ENCODE measurements around the gene RGS3. TPM values are rescaled to one million over a fixed set of nuclear protein-coding genes. Genes with fewer than 3 reads are reported as not detected.

The RGS3 gene
- total RNA-seq, 1 donor from 2014 or later = 18.9 TPM

DNA sequence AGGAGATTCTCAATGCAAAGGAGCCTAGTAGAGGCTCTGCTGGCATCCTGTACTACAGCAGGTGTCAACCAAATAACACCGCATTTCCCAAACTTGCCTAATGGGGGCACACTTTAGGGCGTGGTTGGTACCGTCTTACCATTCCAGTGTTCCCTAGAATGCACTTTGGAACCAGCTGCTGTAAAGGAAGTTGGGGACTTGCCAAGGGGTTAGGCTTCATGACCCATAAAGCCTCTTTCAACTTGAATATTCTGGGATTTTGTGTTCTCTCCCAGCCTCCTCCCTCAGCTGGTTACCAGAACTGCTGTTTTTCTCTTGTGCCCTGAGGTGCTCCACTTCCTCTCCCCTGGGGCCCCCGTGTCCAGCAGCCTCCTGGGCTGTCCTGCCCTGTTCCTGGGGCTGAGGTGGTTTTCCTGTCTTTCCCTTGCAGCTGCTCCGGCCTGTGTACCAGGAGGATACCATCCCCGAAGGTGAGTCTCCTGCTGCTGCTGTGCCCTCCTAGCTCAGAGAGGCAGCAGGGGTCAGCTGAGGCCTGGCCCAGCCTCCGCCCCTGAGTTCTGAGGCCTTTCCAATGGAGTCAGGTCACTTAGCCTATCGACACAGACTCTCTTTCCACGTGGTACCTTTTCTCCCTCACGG lies 44.7 kb downstream of the RGS3 start:
- no peak overlapping the region for H3K27ac Mint-ChIP-seq (ENCODE audit: unreplicated experiment)

DNA sequence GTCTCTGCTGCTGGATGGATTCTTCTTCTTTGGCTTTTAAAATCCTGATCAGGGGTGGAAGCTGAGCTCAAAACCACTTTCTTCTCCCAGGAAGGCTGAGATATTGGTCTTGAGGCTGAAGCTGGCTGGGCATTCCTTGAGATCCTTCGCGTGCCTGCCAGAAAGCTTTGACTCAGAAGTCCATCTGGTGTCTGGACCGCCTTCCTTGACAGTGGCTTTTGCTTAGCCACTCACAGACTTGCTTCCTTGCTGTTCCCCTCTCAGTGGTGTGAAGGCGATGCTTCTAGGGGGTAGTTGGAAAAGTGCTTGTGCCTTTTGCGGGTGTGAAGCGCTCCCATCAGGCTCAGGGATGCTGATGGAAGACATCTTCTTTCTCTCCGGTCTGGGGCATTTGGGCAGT lies 45.9 kb downstream of the RGS3 start:
- TF ChIP-seq, protein P1, sequence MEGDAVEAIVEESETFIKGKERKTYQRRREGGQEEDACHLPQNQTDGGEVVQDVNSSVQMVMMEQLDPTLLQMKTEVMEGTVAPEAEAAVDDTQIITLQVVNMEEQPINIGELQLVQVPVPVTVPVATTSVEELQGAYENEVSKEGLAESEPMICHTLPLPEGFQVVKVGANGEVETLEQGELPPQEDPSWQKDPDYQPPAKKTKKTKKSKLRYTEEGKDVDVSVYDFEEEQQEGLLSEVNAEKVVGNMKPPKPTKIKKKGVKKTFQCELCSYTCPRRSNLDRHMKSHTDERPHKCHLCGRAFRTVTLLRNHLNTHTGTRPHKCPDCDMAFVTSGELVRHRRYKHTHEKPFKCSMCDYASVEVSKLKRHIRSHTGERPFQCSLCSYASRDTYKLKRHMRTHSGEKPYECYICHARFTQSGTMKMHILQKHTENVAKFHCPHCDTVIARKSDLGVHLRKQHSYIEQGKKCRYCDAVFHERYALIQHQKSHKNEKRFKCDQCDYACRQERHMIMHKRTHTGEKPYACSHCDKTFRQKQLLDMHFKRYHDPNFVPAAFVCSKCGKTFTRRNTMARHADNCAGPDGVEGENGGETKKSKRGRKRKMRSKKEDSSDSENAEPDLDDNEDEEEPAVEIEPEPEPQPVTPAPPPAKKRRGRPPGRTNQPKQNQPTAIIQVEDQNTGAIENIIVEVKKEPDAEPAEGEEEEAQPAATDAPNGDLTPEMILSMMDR (IDR thresholded peaks at IDR 0.05; ENCODE audit: partially characterized antibody, unreplicated experiment) = no peak
- Mint-ChIP-seq H3K27me3 (ENCODE audit: unreplicated experiment) (no peaks in the 10 kb centered on the region), H3K27ac (ENCODE audit: unreplicated experiment) (no peak overlapping the region), H3K4me1 (ENCODE audit: low read depth, unreplicated experiment) (peaks cover 8% of the 10 kb centered on the region), H3K9me3 (ENCODE audit: unreplicated experiment) (peaks cover 2% of the 10 kb centered on the region), H3K36me3 (ENCODE audit: unreplicated experiment) (no peaks in the 10 kb centered on the region), H3K4me3 (ENCODE audit: unreplicated experiment) (no peak overlapping the region)
- DNase-seq = no peak

More for the DNA sequence above, 44.7 kb downstream of the RGS3 start:
- no peak overlapping the region for H3K4me3 Mint-ChIP-seq (ENCODE audit: unreplicated experiment)
- peaks cover 10% of the 10 kb centered on the region for H3K4me1 Mint-ChIP-seq (ENCODE audit: low read depth, unreplicated experiment)
- DNase-seq = no peak
- H3K9me3 Mint-ChIP-seq (ENCODE audit: unreplicated experiment) = peaks cover 4% of the 10 kb centered on the region
- H3K36me3 Mint-ChIP-seq (ENCODE audit: unreplicated experiment) = no peaks in the 10 kb centered on the region
- H3K27me3 Mint-ChIP-seq (ENCODE audit: unreplicated experiment) = no peaks in the 10 kb centered on the region
- TF ChIP-seq, protein P1 (IDR thresholded peaks at IDR 0.05; ENCODE audit: partially characterized antibody, unreplicated experiment) = no peak

DNA sequence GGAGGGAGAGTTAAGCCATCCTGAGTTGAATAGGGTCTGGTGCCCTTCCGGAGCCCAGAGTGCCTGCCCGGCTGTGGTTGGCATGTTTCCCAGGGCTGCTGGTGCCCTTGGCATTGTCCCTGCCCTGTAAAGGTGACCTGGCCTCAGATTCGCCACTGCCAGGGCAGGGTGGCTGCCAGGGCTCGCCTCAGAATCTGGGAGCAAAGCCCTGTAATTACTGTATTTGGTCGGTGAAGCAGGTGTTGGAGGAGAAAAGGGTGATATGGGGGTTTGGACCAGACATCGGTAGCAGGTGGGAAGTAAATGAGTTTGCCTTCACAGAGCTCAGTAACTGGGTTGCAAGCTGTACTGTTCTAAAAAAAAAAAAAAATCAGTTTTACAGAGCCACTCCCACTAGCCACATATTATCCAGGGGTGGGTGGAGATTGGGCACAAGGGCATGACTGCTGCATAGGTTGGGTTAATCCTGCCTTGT lies 47.6 kb downstream of the RGS3 start:
- H3K36me3 Mint-ChIP-seq (ENCODE audit: unreplicated experiment) = no peaks in the 10 kb centered on the region
- H3K4me3 Mint-ChIP-seq (ENCODE audit: unreplicated experiment) = no peak overlapping the region
- H3K4me1 Mint-ChIP-seq (ENCODE audit: low read depth, unreplicated experiment) = no peaks in the 10 kb centered on the region
- DNase-seq = no peak
- no peaks in the 10 kb centered on the region for H3K27me3 Mint-ChIP-seq (ENCODE audit: unreplicated experiment)
- no peak overlapping the region for H3K27ac Mint-ChIP-seq (ENCODE audit: unreplicated experiment)
- peaks cover 2% of the 10 kb centered on the region for H3K9me3 Mint-ChIP-seq (ENCODE audit: unreplicated experiment)
- TF ChIP-seq, protein P1 (IDR thresholded peaks at IDR 0.05; ENCODE audit: partially characterized antibody, unreplicated experiment) = no peak

DNA sequence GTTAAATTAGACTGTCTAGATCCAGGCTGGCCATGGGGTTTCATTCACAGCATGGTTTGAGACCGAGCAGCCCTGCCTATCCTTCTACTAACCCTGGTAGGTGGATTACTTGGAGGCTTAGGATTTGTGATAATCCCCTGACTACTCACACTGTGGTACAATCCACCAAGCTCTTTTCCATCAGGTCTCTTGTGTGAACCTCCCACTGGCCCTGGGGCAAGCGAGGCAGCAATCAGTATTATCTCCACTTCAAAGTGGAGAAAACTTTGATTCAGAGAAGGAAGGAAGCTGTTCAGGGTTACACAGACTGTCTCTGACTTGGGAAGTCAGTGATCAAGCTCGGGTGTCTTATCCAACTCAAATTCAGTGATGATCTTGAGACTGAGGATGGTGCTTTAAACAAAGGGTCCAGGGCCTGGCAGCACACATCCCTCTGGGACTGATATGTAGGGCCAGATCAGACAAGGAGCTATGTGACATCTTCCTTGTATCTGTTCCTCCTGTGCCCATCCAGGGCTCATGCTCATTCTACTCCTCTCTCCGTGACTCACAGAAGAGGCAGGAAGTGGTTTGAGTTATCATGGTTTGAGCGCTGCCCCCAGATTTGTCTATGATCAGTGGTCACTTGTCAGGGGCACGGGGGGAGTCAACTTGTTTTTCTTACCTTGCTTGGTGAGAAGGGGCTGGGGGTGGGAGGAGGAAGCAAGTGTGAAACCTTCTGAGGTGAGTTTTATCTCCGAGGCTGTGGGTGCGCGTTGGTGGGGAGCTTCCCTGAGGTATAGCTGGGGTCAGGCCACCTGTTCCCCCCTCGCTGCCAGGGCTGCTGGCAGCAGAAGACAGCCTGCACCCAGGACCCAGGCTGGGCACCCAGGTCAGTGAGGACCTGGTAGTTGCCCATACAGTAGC lies 48.6 kb downstream of the RGS3 start:
- Mint-ChIP-seq H3K4me1 (ENCODE audit: low read depth, unreplicated experiment) (no peaks in the 10 kb centered on the region), H3K27ac (ENCODE audit: unreplicated experiment) (no peak overlapping the region), H3K36me3 (ENCODE audit: unreplicated experiment) (no peaks in the 10 kb centered on the region), H3K9me3 (ENCODE audit: unreplicated experiment) (peaks cover 2% of the 10 kb centered on the region), H3K27me3 (ENCODE audit: unreplicated experiment) (peaks cover 3% of the 10 kb centered on the region), H3K4me3 (ENCODE audit: unreplicated experiment) (no peak overlapping the region)
- no peak for DNase-seq
- TF ChIP-seq, protein P1 (IDR thresholded peaks at IDR 0.05; ENCODE audit: partially characterized antibody, unreplicated experiment) = no peak

GRCh38 chr9:113513111-113513510 lies 49.6 kb downstream of the RGS3 start:
- DNase-seq = no peak
- peaks cover 5% of the 10 kb centered on the region for H3K27me3 Mint-ChIP-seq (ENCODE audit: unreplicated experiment)
- no peak overlapping the region for H3K4me3 Mint-ChIP-seq (ENCODE audit: unreplicated experiment)
- H3K9me3 Mint-ChIP-seq (ENCODE audit: unreplicated experiment) = peaks cover 2% of the 10 kb centered on the region
- TF ChIP-seq, protein P1 (IDR thresholded peaks at IDR 0.05; ENCODE audit: partially characterized antibody, unreplicated experiment) = no peak
- no peak overlapping the region for H3K27ac Mint-ChIP-seq (ENCODE audit: unreplicated experiment)
- H3K4me1 Mint-ChIP-seq (ENCODE audit: low read depth, unreplicated experiment) = no peaks in the 10 kb centered on the region
- H3K36me3 Mint-ChIP-seq (ENCODE audit: unreplicated experiment) = no peaks in the 10 kb centered on the region
